Activated CD4-positive, CD25-positive, alpha-beta regulatory T cell (primary cell): ENCODE results near the gene SPATA3.
"Not testable (repeated sequence)": the region's sequence is repeated elsewhere in the genome, so short reads cannot be mapped to it uniquely, and the experiment has no call there.

Experiments used
- DNase-seq, 4 experiments: peaks; one replicate each; lab custom pipeline; 2025; lab: John Stamatoyannopoulos, UW

The SPATA3 gene

DNA sequence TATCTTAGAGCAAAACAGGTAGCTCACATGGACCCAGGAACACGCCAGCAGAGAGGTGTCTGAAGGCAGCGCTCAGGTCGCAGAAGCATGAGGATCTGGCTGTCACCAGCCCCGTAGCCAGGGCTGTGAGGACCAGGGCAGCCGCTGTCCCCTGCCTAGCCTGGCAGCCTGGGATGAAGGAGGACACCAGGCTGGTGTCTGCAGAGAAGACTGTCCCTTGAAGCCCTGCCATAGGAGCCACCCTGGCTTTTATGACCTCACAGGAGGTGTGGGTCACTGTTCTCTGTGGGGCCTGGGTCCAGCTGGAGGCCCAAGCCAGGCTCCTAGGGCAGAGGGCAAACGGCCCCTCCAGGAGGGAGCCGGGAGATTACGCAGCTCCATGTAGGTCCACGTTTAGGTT is at the start of gene SPATA3:
TSS of gene SPATA3 (plus strand) at position 301 of the 400 bp plus-strand sequence. CDS start 113 bp downstream, outside the sequence.
- DNase-seq, result no peak

DNA sequence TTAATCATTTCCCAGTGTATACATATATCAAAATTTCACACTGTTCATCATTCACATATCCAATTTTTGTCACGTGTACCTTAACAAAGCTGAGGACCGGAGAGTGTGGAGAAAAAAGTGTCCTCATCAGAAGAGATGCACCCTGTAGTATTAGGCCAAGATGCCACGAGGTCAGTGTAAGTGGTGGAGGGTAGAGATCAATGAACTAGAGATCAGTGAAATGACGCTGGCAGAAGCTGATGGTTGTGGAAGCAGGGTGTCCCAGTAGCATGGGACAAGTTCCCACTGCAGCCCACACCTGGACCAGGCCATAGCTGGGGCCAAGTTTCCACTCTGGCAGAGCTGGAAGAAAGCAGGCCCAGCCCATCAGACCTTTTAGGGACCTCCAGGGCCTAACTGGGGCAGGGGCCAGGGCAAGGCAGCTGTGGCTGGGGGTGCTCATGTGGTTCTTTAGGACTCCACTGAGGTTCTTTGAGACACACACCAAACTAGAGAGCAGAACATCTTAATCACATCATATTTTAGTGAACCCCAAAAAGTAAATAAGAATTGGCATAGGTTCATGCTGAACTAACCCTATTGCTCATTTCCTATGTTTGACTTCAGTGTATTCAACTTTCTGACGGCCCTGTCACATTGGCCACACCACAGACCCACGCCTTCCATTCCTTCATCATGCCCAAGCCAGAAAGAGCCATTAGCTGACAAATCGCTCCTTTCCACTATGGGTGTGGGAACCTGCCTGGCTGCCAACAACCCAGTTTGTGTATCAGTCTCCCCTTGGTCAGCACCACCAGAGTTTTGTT is 49.3 kb upstream of the SPATA3 start:
- no peak for DNase-seq

DNA sequence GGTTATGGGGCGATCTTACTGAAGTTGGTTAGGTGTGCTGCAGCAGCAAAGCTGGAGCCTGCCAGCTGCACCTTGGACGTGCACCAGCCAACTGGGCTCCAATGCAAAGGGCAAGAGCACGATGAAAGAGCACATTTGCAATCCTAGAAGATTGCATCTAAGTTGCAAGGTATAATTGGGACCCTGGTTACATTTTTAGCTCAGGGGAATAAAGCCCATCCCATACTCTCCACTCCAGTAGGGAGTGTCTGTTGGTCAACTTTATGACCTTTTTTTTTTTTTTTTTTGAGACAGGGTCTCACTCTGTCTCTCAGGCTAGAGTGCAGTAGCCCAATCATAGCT is 48.7 kb upstream of the SPATA3 start:
- no peak for DNase-seq

DNA sequence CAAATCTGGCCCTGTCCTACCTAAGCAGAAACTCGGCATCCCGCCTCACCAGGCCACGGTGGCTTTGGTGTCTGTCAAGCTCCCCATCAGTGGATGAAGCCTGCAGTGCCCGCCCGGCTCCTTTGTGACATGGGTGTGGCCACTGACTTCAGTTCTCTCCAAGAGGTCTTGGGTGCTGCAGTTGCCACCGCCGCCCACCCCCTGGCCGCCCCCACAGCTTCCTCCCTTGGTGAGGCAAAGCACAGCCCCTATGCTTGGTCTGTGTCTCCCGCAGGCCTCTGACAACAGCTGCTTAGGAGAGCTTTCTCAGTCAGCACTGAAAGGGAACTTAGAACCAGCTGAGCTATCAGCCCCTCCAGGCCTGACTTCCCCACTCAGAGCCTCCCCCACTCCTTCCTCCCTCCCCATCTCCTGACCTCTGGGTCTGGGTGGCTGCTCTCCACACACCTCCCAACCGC is 48.0 kb upstream of the SPATA3 start:
- DNase-seq, result no peak

DNA sequence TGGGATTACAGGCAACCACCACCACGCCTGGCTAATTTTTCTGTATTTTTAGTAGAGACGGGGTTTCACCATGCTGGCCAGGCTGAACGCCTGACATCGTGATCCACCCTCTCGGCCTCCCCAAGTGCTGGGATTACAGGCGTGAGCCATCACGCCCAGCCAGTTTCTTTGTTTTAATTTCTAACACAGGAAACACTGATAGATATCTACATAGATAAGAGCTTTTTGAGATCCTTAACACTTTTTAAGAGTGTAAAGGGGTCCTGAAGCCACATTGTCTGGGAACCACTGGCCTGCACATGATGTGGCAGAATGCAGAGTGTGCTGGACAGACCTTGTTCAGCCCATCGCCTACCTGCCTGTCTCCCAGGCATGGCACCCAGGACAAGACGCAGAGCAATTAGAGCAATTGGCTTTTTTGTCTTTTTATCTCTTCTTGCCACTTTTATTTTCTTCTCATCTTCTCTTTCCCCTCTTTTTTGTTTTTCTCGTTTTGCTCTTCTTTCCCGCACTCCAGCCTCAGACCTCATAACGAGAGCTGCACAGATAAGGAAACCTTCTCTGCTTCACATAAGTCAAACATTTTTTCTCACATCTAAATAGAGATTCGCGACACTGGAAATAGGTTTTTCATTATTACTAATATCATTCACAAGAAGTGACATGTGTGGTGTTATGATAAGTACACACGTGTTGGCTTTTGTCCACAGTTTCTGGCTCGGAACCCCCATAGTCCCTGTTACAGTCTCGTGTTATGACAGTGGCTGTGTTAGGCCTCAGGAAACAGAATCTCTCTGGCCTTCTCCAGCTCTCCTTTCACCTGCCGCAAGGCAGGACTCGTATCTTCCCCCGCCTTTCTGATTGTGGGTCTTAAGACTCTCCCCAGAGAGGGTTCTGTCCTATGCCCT is 45.7 kb upstream of the SPATA3 start:
- DNase-seq, result no peak

DNA sequence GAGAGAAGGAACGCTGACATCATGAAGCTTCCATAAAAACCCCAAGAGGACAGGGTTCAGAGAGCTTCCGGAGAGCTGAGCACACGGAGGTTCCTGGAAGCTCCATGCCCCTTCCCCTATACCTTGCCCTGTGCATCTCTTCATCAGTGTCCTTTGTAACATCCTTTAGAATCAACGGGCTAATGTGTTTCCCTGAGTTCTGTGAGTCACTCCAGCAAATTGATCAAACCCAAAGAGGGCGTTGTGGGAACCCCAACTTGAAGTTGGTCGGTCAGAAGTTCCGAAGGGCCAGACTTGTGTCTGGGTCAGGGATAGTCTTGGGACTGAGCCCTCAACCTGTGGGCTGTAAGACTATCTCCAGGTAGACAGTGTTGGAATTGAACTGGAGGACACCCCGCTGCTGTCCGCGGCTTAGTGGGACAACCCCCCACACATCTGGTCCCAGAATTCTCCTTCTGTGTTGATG is 45.0 kb upstream of the SPATA3 start:
- DNase-seq, result no peak

DNA sequence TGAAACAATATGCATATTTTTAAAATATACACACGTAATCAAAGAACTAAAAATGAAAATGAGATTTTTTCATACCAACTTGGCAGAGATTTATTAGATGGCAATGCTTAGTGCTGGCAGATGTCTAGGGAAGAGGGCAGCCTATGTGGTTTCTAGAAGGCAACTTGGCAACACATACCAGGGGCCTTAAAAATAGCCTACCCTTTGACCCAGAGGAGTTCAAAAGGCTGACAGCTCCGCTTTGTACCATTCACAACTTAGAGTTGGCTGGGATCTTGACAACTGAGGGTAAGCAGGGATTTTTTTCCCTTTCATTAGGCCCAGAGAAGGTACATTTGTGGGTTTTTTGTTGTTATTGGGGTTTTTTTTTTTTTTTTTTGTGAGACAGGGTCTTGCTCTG is 44.5 kb upstream of the SPATA3 start:
- no peak for DNase-seq

DNA sequence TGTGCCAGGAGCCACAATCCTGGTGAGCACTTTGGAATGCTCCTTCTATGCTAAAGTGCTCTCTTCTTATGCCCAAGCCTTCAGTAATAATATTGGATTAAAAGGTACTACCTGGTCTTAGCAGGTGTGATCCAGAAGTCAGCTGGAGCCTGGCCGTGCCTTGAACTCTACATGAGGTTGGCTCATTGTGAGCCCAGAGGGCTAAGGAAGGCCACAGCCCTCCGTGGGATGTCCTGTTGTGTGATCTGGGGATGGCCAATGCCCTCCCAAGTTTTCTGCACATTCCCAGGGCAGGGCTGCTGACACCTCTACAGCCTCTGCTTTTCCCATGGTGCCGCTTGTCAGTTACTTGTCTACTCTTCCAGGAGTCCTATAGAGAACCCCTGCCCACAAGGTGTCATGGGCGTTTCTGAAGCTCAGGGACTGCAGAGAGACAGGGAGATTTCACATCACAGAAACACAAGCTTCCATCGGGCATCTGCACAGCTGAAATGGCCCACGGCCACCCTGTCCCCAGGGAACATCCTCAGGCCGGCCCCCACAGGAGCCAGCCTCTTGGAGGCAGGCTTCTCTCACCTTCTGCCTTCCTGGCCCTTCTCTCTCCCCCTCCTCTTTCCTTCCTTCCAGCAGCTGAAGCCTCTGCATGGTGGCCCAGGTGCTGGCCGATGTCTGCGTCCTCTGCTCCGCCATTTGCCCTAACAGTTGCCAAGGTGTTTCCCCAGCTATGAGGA is 43.5 kb upstream of the SPATA3 start:
- no peak for DNase-seq

DNA sequence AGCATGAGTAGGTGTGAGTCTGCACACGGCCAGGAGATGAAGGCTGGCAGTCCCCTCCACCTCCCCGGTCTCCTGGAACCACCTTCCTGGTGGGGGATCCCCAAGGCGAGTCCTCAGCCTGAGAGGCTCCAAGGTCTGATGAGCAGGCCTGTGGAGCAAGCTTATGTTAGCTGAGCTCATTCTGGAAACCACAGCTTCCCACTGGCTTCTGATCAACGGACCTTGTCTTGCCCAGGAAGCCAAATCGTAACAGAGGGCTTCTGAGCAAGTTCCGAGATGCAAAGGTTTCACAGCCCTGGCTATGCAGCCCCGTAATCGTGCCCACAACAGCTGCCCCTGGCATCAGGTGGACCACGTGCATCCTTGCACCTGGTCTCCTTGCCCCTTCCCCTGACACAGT is 42.1 kb upstream of the SPATA3 start:
- no peak for DNase-seq

DNA sequence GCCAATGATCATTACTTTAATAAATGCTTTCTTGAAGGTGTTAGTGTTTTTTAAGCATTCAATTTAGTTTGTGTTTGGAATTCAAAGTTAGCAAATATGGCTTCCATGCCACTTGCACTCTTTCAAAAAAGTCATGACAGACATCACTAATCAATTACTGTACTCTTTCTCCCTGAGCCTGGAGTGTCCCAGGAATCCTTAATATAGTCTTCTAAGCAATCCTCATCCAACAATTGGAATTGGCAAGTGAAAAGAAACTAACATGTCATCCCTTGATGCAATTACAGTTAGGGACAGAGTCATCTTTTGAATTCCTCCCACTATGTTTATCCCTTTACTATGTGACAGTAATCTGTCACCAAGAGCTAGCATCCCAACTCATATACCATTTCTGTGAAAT is 41.2 kb upstream of the SPATA3 start:
- DNase-seq, result no peak

DNA sequence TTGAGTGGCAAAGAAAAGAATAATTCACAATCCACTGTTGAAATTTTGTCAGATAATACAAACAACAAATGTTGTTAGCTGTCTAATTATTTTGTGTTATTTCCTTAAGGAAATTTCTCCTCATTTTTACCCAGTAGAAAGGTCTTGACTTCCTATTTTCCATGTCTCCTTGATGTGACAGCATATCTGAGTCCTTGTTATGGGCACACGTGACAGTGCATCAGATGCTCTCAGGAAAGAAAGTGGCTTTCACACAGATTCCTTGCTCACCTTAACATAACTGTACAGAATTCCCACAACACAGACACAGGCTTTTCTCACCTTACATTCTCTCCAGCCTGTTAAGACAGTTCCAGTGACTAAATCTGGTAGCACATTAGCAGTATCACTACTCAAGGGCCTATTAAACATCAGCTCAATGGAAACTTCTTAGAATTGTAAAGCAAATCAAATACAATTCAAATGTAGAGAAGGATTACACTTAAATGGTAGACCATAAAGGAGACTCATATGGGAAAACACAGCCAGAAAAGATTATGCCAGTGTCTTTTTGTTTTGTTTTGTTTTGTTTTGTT is 40.7 kb upstream of the SPATA3 start:
- DNase-seq, result no peak

DNA sequence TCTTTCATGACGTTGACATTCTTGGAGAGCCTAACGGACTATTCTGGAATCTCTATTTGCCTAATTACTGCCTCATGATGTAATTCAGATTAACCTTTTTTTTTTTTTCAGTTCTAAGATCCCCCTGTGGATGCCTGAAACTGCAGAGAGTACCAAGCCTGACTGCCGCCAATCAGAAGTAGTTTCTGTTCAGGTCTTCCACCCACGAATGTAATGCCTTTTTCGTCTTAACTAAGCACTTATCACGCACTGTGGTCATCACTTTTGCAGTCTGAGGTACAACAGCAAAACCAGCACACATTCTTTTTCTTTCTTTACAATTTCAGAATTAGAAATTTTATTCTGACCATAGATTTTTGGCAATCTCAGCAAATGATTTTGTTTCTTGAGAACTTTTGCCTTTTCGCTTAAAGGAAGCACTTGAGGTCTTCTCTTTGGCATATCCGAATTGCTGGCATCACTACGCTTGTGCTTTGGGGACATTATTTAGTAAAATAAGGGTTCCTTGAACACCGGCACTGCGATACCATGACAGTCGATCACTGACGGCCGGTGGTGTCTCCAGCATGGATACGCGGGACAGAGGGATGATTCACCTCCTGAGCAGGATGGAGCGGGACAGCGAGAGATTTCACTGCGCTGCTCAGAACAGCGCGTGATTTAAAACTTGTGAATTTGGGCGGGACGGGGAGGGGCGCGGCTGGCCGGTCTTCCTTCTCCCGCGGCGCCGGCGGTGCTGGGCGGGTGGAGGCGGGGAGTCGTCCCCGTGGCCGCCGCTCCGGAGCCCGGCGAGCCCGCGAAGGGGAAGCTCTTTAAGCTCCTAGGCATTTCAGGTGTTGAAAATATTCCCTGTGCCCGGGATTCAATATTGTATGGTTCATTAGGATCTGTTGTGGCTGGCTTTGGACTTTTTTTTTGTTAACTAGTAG is 38.8 kb upstream of the SPATA3 start:
- DNase-seq, result peak in 1 of 4 experiments; percentile 17

DNA sequence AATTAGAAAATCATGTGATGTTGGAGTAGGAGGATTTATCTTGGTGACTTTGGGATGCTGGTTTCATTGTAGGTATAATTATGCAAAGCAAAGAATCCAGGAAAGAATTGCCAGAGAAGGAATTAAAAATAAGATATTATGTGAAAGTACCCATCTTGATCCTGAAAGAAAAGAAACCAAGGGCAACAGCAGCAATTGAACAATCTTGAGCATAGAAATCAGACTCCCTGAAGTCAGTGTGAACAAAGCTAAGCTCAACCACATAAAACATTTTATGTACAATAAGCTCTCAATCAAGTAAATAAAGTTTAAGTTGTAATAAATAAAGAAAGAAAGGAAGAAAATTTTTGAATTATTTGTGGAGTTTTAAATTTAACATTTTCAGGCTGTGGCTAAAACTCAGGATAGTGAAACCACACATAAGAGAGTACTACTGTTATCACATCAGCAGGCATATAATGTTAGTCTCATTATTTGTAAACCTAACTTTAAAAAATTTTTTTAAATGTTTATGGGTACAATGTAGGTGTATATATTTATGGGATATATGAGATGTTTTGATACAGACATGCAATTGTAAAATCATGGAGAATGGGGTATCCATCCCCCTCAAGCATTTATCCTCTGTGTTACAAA is 38.0 kb upstream of the SPATA3 start:
- no peak for DNase-seq

DNA sequence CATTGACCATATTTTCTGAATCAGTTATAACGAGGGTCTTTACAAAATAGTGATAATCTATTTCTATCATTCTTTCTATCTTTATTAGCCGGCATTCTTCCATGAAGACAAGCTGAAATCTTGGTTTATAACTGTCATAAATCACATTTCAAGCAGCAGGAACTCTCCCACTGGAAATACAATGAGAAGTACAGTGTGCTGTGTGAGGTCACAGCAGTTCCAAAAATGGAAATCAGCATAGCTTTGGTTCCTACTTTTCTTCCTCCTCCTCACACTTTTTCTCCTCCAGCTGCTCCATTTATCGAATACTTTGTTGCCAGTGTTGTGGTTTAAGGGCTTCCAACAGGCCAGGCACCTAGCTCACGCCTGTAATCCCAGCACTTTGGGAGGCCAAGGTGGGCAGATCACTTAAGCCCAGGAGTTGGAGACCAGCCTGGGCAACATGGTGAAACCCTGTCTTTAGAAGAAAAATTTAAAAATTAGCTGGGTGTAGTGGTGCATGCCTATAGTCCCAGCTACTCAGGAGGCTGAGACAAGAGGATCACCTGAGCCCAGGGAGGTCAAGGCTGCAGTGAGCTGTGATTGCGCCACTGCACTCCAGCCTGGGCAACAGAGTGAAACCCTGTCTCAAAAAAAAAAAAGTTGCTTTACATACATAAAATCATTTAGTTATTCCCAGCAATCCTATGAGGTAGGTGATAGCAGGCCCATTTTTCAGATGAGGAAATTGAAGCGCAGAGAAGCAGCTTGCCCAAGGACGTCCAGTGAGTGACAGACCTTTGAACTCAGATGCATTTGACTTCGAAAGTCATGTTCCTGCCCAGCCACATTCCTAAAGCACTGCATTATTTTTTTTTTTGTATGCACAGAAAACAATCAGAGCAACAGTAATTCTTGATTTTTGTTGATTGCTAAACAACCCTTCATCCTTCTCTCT is 36.8 kb upstream of the SPATA3 start:
- DNase-seq, result no peak

DNA sequence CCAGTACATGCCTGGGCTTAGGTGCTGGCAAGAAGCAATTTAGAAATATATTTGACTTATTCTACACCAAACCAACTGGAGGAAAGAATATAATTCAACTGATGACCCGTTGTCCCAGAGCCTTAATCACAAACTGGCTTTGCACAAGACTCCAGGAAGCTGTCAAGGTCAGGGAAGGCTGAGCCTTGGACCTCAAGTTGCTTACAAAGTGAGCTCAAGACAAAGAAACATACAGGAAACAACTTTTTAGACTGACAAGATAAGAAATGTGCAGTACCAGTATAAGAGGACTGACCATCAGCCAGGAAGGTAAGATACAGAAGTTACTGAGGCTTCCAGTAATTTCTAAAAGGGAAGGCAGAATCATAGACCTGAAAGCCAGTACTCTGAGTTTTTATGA is 35.9 kb upstream of the SPATA3 start:
- no peak for DNase-seq

DNA sequence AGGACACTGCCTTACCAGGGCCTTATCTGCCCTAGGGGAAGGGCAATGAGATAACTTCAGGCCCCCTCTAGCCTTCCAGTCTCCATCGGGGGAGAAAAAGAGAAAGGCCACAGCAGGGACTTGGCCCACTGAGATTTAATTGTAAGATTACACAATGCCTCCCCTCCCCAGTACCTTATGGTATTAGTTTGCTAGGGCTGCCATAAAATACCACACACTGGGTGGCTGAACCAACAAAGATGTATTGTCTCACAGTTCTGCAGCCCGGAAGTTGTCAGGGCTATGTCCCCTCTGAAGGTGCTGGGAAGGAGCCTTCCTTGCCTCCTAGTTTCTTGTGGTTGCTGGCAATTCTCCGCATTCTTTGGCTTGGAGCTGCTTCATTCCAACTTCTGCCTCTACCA is 34.8 kb upstream of the SPATA3 start:
- no peak for DNase-seq

DNA sequence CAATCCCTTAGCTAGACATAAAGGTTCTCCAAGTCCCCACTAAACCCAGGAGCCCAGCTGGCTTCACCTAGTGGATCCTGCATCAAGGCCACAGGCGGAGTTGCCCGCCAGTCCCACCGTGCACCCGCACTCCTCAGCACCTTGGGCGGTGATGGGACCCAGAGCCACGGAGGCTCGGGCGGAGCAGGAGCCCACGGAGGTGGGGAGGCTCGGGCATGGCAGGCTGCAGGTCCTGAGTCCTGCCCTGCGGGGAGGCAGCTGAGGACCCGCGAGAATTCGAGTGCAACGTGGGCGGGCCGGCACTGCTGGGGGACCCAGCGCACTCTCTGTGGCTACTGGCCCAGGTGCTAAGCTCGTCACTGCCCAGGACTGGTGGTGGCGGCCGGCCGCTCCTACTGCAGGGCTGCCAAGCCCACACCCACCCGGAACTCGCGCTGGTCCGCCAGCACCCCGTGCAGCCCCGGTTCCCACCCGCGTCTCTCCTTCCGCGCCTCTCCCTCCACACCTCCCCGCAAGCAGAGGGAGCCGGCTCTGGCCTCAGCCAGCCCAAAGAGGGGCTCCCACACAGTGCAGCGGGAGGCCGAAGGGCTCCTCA is 31.7 kb upstream of the SPATA3 start:
- no peak for DNase-seq

DNA sequence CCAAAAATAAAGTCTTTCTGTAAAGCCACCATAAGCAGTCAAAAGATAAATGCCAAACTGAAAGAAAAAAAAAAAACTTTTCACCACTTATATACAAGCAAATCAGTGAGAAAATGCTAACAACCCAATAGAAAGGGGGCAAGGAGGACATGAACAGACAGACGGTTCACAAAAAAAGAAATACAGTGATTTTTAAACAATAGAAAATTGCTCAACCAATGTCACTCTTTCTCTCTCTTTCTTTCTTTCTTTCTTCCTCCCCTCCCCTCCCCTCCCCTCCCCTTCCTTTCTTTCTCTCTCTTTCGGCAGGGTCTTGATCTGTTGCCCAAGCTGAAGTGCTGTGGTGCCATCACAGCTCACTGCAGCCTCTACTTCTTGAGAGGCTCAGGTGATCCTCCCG is 28.8 kb upstream of the SPATA3 start:
- no peak for DNase-seq

DNA sequence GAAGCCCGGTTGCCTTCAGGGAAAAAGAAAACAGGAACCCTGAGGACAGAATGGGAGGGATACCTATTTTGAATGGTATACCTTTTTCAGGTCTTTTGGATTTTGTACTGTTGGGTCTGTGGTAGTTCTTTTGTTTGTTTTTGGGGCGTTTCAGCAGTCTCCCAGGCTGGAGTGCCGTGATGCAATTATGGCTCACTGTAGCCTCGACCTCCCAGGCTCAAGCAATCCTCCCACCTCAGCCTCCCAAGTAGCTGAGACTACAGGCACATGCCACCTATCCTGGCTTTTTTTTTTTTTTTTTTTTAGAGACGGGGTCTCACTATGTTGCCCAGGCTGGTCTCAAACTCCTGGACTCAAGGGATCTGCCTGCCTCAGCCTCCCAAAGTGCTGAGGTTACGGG is 27.6 kb upstream of the SPATA3 start:
- not testable (repeated sequence) for DNase-seq
